Neural cell (in vitro differentiated cells): ENCODE measurements around the gene HIBADH. TPM values are rescaled to one million over a fixed set of nuclear protein-coding genes. Genes with fewer than 3 reads are reported as not detected.
"Not testable (repeated sequence)": the region's sequence is repeated elsewhere in the genome, so short reads cannot be mapped to it uniquely, and the experiment has no call there.

Experiments used
- H2AFZ ChIP-seq: fragments of 200-600, 300-800 bp; sonication (generic), shearing (Covaris generic); 2 replicates; pipeline ENCODE4 v1.6.0; 2014; ENCODE audit warnings: low read depth, mild to moderate bottlenecking, antibody characterized with exemption, low read length, moderate library complexity
- H3F3A ChIP-seq: fragments of 200-600 bp; shearing (Covaris generic); 2 replicates; pipeline ENCODE4 v1.6.1; 2016; ENCODE audit warnings: mild to moderate bottlenecking, moderate library complexity, mixed read lengths, antibody characterized with exemption, low read length; ENCODE audit not compliant: insufficient read depth, poor library complexity, severe bottlenecking
- H3K27ac ChIP-seq: fragments of 200-600, 300-800 bp; sonication (generic), shearing (Covaris generic); 2 replicates; pipeline ENCODE4 v1.5.1; 2014; ENCODE audit warnings: mild to moderate bottlenecking, low read length, moderate library complexity
- H3K27me3 ChIP-seq: fragments of 300-800, 200-600 bp; sonication (generic), shearing (Covaris generic); 2 replicates; pipeline ENCODE4 v1.6.0; 2014; ENCODE audit warnings: mild to moderate bottlenecking, low read depth, low read length, moderate library complexity; ENCODE audit not compliant: insufficient read depth
- H3K36me3 ChIP-seq: fragments of 300-800, 200-600 bp; sonication (generic), shearing (Covaris generic); 2 replicates; pipeline ENCODE4 v1.5.1; 2014; ENCODE audit warnings: mild to moderate bottlenecking, antibody characterized with exemption, low read length, moderate library complexity; ENCODE audit not compliant: insufficient read depth
- H3K4me2 ChIP-seq: fragments of 300-800, 200-600 bp; sonication (generic), shearing (Covaris generic); 2 replicates; pipeline ENCODE4 v1.6.0; 2014; ENCODE audit warnings: mild to moderate bottlenecking, low read length
- H3K4me3 ChIP-seq: fragments of 300-800, 200-600 bp; sonication (generic), shearing (Covaris generic); 2 replicates; pipeline ENCODE4 v1.5.1; 2014; ENCODE audit warnings: mild to moderate bottlenecking, low read length, moderate library complexity
- H3K79me2 ChIP-seq: fragments of 200-600 bp; shearing (Covaris generic); replicated peaks from 2 replicates; pipeline ENCODE4 v1.6.0; 2014; ENCODE audit warnings: mild to moderate bottlenecking, low read length, moderate library complexity; ENCODE audit not compliant: insufficient read depth
- H3K9ac ChIP-seq: fragments of 300-800, 200-600 bp; sonication (generic), shearing (Covaris generic); 2 replicates; pipeline ENCODE4 v1.6.1; 2016; ENCODE audit warnings: mild to moderate bottlenecking, low read length, mixed read lengths
- H3K9me2 ChIP-seq: fragments of 200-600 bp; shearing (Covaris generic); 2 replicates; pipeline ENCODE4 v1.6.1; 2016; ENCODE audit warnings: mild to moderate bottlenecking, low read length, mixed read lengths; ENCODE audit not compliant: insufficient read depth
- H3K9me3 ChIP-seq: fragments of 200-600, 300-800 bp; sonication (generic), shearing (Covaris generic); 2 replicates; pipeline ENCODE4 v1.6.1; 2016; ENCODE audit warnings: mild to moderate bottlenecking, mixed run types, low read length, moderate library complexity, mixed read lengths
- H4K20me1 ChIP-seq: fragments of 200-600 bp; shearing (Covaris generic); 2 replicates; pipeline ENCODE4 v1.6.1; 2016; ENCODE audit warnings: mild to moderate bottlenecking, mixed run types; ENCODE audit not compliant: insufficient read depth
- CTCF ChIP-seq: fragments of 450-650 bp; IDR thresholded peaks from 2 replicates; pipeline ENCODE4 v1.5.1; 2014; ENCODE audit warnings: antibody characterized with exemption, mild to moderate bottlenecking, moderate library complexity; ENCODE audit not compliant: poor library complexity, severe bottlenecking
- EP300 ChIP-seq: fragments of 450-650 bp; conservative IDR thresholded peaks from 2 replicates; pipeline ENCODE4 v1.6.1; 2014; ENCODE audit warnings: antibody characterized with exemption, mild to moderate bottlenecking, moderate library complexity; ENCODE audit not compliant: poor library complexity, severe bottlenecking
- EZH2 ChIP-seq: fragments of 200-600, 300-800 bp; shearing (Covaris generic), sonication (generic); IDR thresholded peaks from 2 replicates; pipeline ENCODE4 v1.6.1; 2014; ENCODE audit warnings: antibody characterized with exemption, low read length, borderline replicate concordance, mild to moderate bottlenecking; ENCODE audit not compliant: insufficient read depth, poor library complexity, severe bottlenecking
- MXI1 ChIP-seq: fragments of 450-650 bp; conservative IDR thresholded peaks from 2 replicates; pipeline ENCODE4 v1.6.1; 2014; ENCODE audit warnings: antibody characterized with exemption, mild to moderate bottlenecking; ENCODE audit not compliant: poor library complexity, severe bottlenecking
- POLR2AphosphoS5 ChIP-seq: IDR thresholded peaks from 2 replicates; pipeline ENCODE4 v1.6.1; 2012
- RAD21 ChIP-seq: fragments of 450-650 bp; conservative IDR thresholded peaks from 2 replicates; pipeline ENCODE4 v1.6.1; 2014; ENCODE audit warnings: antibody characterized with exemption, mild to moderate bottlenecking, moderate library complexity
- SMC3 ChIP-seq: fragments of 450-650 bp; conservative IDR thresholded peaks from 2 replicates; pipeline ENCODE4 v1.6.1; 2014; ENCODE audit warnings: antibody characterized with exemption, mild to moderate bottlenecking, moderate library complexity; ENCODE audit not compliant: poor library complexity
- TAF1 ChIP-seq: IDR thresholded peaks from 2 replicates; pipeline ENCODE4 v1.6.1; 2012; ENCODE audit warnings: low read depth
- polyA plus RNA-seq: library from polyadenylated mRNA; depleted of rRNA; stranded (reverse); fragments of >200 nt; gene quantifications from 2 replicates; pipeline ENCODE4 v1.2.3, GENCODE V29; 2014
- TF ChIP-seq, protein P1 (sequence below): IDR thresholded peaks from 2 replicates; pipeline ENCODE4 v1.6.1; 2012; ENCODE audit warnings: borderline replicate concordance

Gene HIBADH
- polyA plus RNA-seq, 1 donor from 2014 or later = 14.4 TPM

- no peak overlapping the region for H3K27ac ChIP-seq
- no peak overlapping the region for H3K4me3 ChIP-seq
- no peaks in the 10 kb centered on the region for H3K9me2 ChIP-seq
- no peaks in the 10 kb centered on the region for H3K9me3 ChIP-seq
- H3K79me2 ChIP-seq = no peaks in the 10 kb centered on the region
- H4K20me1 ChIP-seq = no peaks in the 10 kb centered on the region
- H2AFZ ChIP-seq = no peak overlapping the region
- H3K4me2 ChIP-seq = no peak overlapping the region
- TF ChIP-seq EZH2 (no peak), SMC3 (no peak), CTCF (no peak), POLR2AphosphoS5 (no peak), MXI1 (no peak), RAD21 (no peak), EP300 (no peak)
- TF ChIP-seq, protein P1, sequence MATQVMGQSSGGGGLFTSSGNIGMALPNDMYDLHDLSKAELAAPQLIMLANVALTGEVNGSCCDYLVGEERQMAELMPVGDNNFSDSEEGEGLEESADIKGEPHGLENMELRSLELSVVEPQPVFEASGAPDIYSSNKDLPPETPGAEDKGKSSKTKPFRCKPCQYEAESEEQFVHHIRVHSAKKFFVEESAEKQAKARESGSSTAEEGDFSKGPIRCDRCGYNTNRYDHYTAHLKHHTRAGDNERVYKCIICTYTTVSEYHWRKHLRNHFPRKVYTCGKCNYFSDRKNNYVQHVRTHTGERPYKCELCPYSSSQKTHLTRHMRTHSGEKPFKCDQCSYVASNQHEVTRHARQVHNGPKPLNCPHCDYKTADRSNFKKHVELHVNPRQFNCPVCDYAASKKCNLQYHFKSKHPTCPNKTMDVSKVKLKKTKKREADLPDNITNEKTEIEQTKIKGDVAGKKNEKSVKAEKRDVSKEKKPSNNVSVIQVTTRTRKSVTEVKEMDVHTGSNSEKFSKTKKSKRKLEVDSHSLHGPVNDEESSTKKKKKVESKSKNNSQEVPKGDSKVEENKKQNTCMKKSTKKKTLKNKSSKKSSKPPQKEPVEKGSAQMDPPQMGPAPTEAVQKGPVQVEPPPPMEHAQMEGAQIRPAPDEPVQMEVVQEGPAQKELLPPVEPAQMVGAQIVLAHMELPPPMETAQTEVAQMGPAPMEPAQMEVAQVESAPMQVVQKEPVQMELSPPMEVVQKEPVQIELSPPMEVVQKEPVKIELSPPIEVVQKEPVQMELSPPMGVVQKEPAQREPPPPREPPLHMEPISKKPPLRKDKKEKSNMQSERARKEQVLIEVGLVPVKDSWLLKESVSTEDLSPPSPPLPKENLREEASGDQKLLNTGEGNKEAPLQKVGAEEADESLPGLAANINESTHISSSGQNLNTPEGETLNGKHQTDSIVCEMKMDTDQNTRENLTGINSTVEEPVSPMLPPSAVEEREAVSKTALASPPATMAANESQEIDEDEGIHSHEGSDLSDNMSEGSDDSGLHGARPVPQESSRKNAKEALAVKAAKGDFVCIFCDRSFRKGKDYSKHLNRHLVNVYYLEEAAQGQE = no peak
- H3K36me3 ChIP-seq = no peaks in the 10 kb centered on the region
- no peaks in the 10 kb centered on the region for H3K27me3 ChIP-seq
- no peak overlapping the region for H3K9ac ChIP-seq
- no peaks in the 10 kb centered on the region for H3F3A ChIP-seq
Measured at GRCh38 chr7:27677912-27678612, 15.4 kb upstream of the HIBADH start.

DNA sequence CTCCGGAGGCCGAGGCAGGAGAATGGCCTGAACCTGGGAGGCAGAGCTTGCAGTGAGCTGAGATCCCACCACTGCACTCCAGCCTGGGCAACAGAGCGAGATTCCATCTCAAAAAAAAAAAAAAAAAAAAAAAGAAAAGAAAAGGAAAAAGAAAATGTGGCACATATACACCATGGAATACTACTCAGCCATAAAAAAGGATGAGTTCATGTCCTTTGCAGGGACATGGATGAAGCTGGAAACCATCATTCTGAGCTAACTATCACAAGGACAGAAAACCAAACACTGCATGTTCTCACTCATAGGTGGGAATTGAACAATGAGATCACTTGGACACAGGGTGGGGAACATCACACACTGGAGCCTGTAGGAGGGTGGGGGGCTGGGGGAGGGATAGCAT is 11.4 kb upstream of the HIBADH start:
- not testable (repeated sequence) for H2AFZ ChIP-seq, H3K4me2 ChIP-seq, H4K20me1 ChIP-seq, H3K27me3 ChIP-seq, H3K79me2 ChIP-seq, H3K9me2 ChIP-seq, H3K9ac ChIP-seq, H3K36me3 ChIP-seq, H3F3A ChIP-seq, H3K27ac ChIP-seq, H3K4me3 ChIP-seq, H3K9me3 ChIP-seq

DNA sequence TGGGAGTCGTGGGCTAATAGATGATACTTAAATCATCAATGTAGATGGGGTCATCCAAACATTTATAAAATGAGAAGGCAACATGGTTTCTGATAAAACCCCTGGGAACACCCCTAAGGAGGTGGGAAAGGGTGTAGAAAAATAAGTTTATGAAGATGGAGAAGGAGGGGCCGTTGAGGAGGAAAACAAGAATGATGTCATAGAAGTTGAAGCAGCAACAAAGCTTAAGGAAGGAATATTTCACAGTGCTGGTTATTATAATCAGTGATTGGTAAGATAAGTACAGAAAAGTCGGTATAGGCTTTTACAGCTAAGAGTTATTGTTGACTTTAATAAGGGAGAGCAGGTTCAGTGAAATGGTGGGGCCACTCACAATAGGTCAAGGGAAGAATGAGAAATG is 9.0 kb upstream of the HIBADH start:
- no peaks in the 10 kb centered on the region for H3K9me3 ChIP-seq
- TF ChIP-seq RAD21 (no peak), SMC3 (no peak), CTCF (no peak), TAF1 (no peak), EP300 (no peak), POLR2AphosphoS5 (no peak), EZH2 (no peak), MXI1 (no peak)
- TF ChIP-seq, protein P1 = no peak
- H3K4me2 ChIP-seq = no peak overlapping the region
- no peak overlapping the region for H3K4me3 ChIP-seq
- H3K27ac ChIP-seq = no peak overlapping the region
- no peaks in the 10 kb centered on the region for H3F3A ChIP-seq
- no peak overlapping the region for H2AFZ ChIP-seq
- H4K20me1 ChIP-seq = no peaks in the 10 kb centered on the region
- no peak overlapping the region for H3K9ac ChIP-seq
- H3K79me2 ChIP-seq = no peaks in the 10 kb centered on the region
- no peaks in the 10 kb centered on the region for H3K36me3 ChIP-seq
- H3K27me3 ChIP-seq = no peaks in the 10 kb centered on the region
- H3K9me2 ChIP-seq = no peaks in the 10 kb centered on the region
